Measurements from ENCODE around the gene TEPSIN. TPM values are rescaled to one million over a fixed set of nuclear protein-coding genes. Genes with fewer than 3 reads are reported as not detected.

The TEPSIN gene
- polyA plus RNA-seq, 1 donor (not counting 4 experiments of a cell fraction or from before 2014, with no cell fraction given): 7.1 TPM

DNA sequence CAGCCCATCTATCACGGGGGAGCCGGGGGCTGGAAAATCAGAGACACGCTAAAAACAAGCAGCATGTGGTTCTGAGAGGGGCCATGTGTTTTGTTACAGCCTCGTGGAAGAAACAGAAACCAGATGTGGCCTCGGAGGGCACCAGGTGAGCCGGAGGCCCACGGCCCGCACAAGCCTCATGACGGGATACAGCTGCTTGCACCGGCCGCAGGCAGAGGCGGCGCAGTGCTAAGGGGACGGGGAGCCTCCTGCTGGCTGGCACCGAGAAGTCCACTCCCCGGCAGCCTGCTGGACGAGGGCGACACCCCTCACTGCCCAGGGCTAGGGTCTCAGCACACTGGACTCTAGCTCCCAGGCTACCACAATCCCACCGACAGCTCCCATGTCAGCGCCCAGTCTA lies 19.4 kb upstream of the TEPSIN start:
- Histone ChIP-seq H3K4me2 (ENCODE audit: control insufficient read depth, extremely low read depth, insufficient read depth, low read depth, low read length) (no peak overlapping the region), H3K9me1 (ENCODE audit: control insufficient read depth, extremely low read depth, insufficient read depth, low read length) (no peaks in the 10 kb centered on the region), H3K27ac (ENCODE audit: control insufficient read depth, insufficient read depth, low read length) (no peak overlapping the region), H3K4me1 (ENCODE audit: control insufficient read depth, extremely low read depth, insufficient read depth, low read length) (peaks cover 14% of the 10 kb centered on the region), H3K79me2 (ENCODE audit: control insufficient read depth, insufficient read depth, low read length) (peaks cover 4% of the 10 kb centered on the region), H3K9me3 (ENCODE audit: control insufficient read depth, low read depth, low read length) (no peaks in the 10 kb centered on the region), H3K4me3 (ENCODE audit: control insufficient read depth in 2 of 3, extremely low read depth in 1 of 3, insufficient read depth in 2 of 3, low read depth in 1 of 3, low read length in 3 of 3) (no peak overlapping the region), H3K27me3 (ENCODE audit: control insufficient read depth, extremely low read depth, insufficient read depth, low read length) (no peaks in the 10 kb centered on the region), H3K9ac (ENCODE audit: control insufficient read depth, extremely low read depth, insufficient read depth, low read length) (no peak overlapping the region), H4K20me1 (ENCODE audit: control insufficient read depth, extremely low read depth, insufficient read depth, low read length) (peaks cover 12% of the 10 kb centered on the region), H2AFZ (ENCODE audit: control insufficient read depth, low read length) (no peak overlapping the region), H3K36me3 (ENCODE audit: control insufficient read depth in 2 of 2, extremely low read depth in 1 of 2, insufficient read depth in 2 of 2, low read length in 2 of 2) (peaks cover 17 to 40% of the 10 kb centered on the region in 2 experiments)
- FAIRE-seq: no peak
- no peak for TF ChIP-seq EZH2 (IDR thresholded peaks at IDR 0.05; ENCODE audit: low read length)
- TF ChIP-seq, protein P1, sequence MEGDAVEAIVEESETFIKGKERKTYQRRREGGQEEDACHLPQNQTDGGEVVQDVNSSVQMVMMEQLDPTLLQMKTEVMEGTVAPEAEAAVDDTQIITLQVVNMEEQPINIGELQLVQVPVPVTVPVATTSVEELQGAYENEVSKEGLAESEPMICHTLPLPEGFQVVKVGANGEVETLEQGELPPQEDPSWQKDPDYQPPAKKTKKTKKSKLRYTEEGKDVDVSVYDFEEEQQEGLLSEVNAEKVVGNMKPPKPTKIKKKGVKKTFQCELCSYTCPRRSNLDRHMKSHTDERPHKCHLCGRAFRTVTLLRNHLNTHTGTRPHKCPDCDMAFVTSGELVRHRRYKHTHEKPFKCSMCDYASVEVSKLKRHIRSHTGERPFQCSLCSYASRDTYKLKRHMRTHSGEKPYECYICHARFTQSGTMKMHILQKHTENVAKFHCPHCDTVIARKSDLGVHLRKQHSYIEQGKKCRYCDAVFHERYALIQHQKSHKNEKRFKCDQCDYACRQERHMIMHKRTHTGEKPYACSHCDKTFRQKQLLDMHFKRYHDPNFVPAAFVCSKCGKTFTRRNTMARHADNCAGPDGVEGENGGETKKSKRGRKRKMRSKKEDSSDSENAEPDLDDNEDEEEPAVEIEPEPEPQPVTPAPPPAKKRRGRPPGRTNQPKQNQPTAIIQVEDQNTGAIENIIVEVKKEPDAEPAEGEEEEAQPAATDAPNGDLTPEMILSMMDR (optimal IDR thresholded peaks at IDR 0.05 in 1 of 3, IDR thresholded peaks at IDR 0.05 in 1 of 3, conservative IDR thresholded peaks at IDR 0.05 in 1 of 3; ENCODE audit: extremely low read depth in 1 of 3, insufficient read depth in 2 of 3, low read length in 3 of 3): no peak
- no peak for DNase-seq (ENCODE audit: low read depth, low spot score)
- dilution Hi-C loops (cut with MboI; ENCODE audit: extremely low pct_ligation_motif_present, low sequenced_read_pairs): no loop called here

DNA sequence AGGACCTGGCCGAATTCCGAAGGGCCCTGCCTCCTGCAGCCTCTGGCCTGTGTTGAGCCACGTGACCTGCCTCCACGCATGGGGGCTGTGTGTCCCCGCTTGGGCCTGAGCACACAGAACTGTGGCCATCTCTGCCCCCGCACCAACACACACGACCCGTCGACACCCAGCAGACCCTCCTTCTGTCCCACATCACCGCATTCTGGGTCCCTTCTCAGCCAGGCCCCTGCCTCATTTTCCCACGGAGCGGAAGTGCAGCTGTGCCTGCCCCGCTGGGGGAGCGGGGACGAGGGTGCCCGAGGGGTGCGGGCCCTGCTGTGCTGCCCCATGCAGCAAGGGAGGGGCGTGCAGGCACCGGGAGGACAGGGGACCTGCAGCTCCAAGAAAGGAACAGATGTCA lies 18.7 kb upstream of the TEPSIN start:
- DNase-seq (ENCODE audit: low read depth, low spot score): no peak
- H3K4me2 ChIP-seq (ENCODE audit: control insufficient read depth, extremely low read depth, insufficient read depth, low read depth, low read length): no peak overlapping the region
- peaks cover 4% of the 10 kb centered on the region for H3K79me2 ChIP-seq (ENCODE audit: control insufficient read depth, insufficient read depth, low read length)
- dilution Hi-C loops (cut with MboI; ENCODE audit: extremely low pct_ligation_motif_present, low sequenced_read_pairs): no loop called here
- peaks cover 14% of the 10 kb centered on the region for H3K4me1 ChIP-seq (ENCODE audit: control insufficient read depth, extremely low read depth, insufficient read depth, low read length)
- FAIRE-seq: no peak
- H3K27ac ChIP-seq (ENCODE audit: control insufficient read depth, insufficient read depth, low read length): no peak overlapping the region
- no peaks in the 10 kb centered on the region for H3K27me3 ChIP-seq (ENCODE audit: control insufficient read depth, extremely low read depth, insufficient read depth, low read length)
- no peak overlapping the region for H3K4me3 ChIP-seq (ENCODE audit: control insufficient read depth in 2 of 3, extremely low read depth in 1 of 3, insufficient read depth in 2 of 3, low read depth in 1 of 3, low read length in 3 of 3)
- no peak for TF ChIP-seq EZH2 (IDR thresholded peaks at IDR 0.05; ENCODE audit: low read length)
- no peaks in the 10 kb centered on the region for H3K9me1 ChIP-seq (ENCODE audit: control insufficient read depth, extremely low read depth, insufficient read depth, low read length)
- peaks cover 12% of the 10 kb centered on the region for H4K20me1 ChIP-seq (ENCODE audit: control insufficient read depth, extremely low read depth, insufficient read depth, low read length)
- no peaks in the 10 kb centered on the region for H3K9me3 ChIP-seq (ENCODE audit: control insufficient read depth, low read depth, low read length)
- H3K36me3 ChIP-seq (ENCODE audit: control insufficient read depth in 2 of 2, extremely low read depth in 1 of 2, insufficient read depth in 2 of 2, low read length in 2 of 2): peaks cover 17 to 39% of the 10 kb centered on the region in 2 experiments
- H2AFZ ChIP-seq (ENCODE audit: control insufficient read depth, low read length): no peak overlapping the region
- H3K9ac ChIP-seq (ENCODE audit: control insufficient read depth, extremely low read depth, insufficient read depth, low read length): no peak overlapping the region

- H3K36me3 ChIP-seq (ENCODE audit: control insufficient read depth in 2 of 2, extremely low read depth in 1 of 2, insufficient read depth in 2 of 2, low read length in 2 of 2): peaks cover 13 to 37% of the 10 kb centered on the region in 2 experiments
- no peak overlapping the region for H3K27ac ChIP-seq (ENCODE audit: control insufficient read depth, insufficient read depth, low read length)
- H2AFZ ChIP-seq (ENCODE audit: control insufficient read depth, low read length): no peak overlapping the region
- H3K9ac ChIP-seq (ENCODE audit: control insufficient read depth, extremely low read depth, insufficient read depth, low read length): no peak overlapping the region
- H3K9me1 ChIP-seq (ENCODE audit: control insufficient read depth, extremely low read depth, insufficient read depth, low read length): no peaks in the 10 kb centered on the region
- H3K9me3 ChIP-seq (ENCODE audit: control insufficient read depth, low read depth, low read length): no peaks in the 10 kb centered on the region
- TF ChIP-seq, protein P1 (optimal IDR thresholded peaks at IDR 0.05 in 1 of 3, IDR thresholded peaks at IDR 0.05 in 1 of 3, conservative IDR thresholded peaks at IDR 0.05 in 1 of 3; ENCODE audit: extremely low read depth in 1 of 3, insufficient read depth in 2 of 3, low read length in 3 of 3): no peak
- no peak for TF ChIP-seq EZH2 (IDR thresholded peaks at IDR 0.05; ENCODE audit: low read length)
- DNase-seq (ENCODE audit: low read depth, low spot score) (no peak), FAIRE-seq (no peak)
- peaks cover 12% of the 10 kb centered on the region for H4K20me1 ChIP-seq (ENCODE audit: control insufficient read depth, extremely low read depth, insufficient read depth, low read length)
- no peak overlapping the region for H3K4me2 ChIP-seq (ENCODE audit: control insufficient read depth, extremely low read depth, insufficient read depth, low read depth, low read length)
- H3K27me3 ChIP-seq (ENCODE audit: control insufficient read depth, extremely low read depth, insufficient read depth, low read length): no peaks in the 10 kb centered on the region
- dilution Hi-C loops (cut with MboI; ENCODE audit: extremely low pct_ligation_motif_present, low sequenced_read_pairs): no loop called here
- H3K4me3 ChIP-seq (ENCODE audit: control insufficient read depth in 2 of 3, extremely low read depth in 1 of 3, insufficient read depth in 2 of 3, low read depth in 1 of 3, low read length in 3 of 3): no peak overlapping the region
- H3K79me2 ChIP-seq (ENCODE audit: control insufficient read depth, insufficient read depth, low read length): peaks cover 4% of the 10 kb centered on the region
- H3K4me1 ChIP-seq (ENCODE audit: control insufficient read depth, extremely low read depth, insufficient read depth, low read length): peaks cover 14% of the 10 kb centered on the region
These were observed 17.8 kb upstream of the TEPSIN start for GRCh38 chr17:81256616-81257015.
